Measurements from ENCODE around the gene SLCO1B3.
"Not testable (repeated sequence)": the region's sequence is repeated elsewhere in the genome, so short reads cannot be mapped to it uniquely, and the experiment has no call there.

SLCO1B3 gene, protein sequence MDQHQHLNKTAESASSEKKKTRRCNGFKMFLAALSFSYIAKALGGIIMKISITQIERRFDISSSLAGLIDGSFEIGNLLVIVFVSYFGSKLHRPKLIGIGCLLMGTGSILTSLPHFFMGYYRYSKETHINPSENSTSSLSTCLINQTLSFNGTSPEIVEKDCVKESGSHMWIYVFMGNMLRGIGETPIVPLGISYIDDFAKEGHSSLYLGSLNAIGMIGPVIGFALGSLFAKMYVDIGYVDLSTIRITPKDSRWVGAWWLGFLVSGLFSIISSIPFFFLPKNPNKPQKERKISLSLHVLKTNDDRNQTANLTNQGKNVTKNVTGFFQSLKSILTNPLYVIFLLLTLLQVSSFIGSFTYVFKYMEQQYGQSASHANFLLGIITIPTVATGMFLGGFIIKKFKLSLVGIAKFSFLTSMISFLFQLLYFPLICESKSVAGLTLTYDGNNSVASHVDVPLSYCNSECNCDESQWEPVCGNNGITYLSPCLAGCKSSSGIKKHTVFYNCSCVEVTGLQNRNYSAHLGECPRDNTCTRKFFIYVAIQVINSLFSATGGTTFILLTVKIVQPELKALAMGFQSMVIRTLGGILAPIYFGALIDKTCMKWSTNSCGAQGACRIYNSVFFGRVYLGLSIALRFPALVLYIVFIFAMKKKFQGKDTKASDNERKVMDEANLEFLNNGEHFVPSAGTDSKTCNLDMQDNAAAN

DNA sequence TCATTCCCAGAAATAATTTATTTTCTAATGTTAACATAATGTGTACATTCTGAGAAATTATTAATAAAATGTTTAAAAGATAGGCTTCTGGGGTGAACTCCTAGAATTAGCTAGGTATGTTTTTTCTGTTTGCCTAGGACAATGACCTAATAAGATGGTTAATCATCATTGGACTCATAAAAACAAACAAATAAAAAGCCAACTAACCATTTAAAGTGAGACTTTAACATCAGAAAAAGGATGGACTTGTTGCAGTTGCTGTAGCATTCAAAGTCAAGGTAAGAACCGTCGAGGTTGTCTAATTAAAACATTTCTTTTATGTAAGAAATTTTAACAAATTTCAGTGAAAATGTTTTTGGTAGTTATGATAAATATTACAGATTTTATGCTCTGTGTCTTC is at the start of gene SLCO1B3:
TSS of gene SLCO1B3 (plus strand) at position 219 of the 400 bp plus-strand sequence. CDS start 5,034 bp downstream, outside the sequence.
- DNase-seq (ENCODE audit: insufficient read length, low spot score), result no peak
- no peak for FAIRE-seq

DNA sequence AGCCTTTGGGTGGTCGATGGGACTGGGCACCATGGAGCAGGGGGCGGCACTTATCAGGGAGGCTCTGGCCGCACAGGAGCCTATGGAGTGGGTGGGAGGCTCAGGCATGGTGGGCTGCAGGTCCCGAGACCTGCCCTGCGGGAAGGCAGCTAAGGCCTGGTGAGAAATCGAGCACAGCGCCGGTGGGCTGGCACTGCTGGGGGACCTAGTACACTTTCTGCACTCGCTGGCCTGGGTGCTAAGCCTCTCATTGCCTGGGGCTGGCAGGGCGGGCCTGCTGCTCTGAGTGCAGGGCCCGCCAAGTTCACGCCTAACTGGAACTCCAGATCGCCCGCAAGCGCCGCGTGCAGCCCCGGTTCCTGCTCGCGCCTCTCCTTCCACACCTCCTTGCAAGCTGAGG is 33.1 kb upstream of the SLCO1B3 start:
- no peak for FAIRE-seq
- no peak for DNase-seq (ENCODE audit: insufficient read length, low spot score)

DNA sequence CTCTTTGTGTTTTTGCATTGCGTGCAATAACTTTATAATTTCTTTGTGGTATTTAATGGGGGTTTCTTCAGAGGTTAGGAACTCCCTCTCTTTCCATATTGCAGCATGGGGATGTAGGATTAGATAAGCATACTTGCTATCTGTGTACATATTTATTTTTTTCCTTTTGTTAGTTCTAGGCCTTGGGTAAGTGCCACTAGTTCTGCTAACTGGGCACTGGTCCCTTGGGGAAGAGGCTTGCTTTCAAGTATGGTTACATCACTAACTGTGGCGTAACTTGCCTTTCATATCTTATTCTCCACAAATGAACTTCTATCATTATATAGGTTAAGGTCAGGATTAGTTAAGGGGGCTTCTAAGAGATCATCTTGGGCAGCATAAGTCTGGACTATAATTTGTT is 31.5 kb upstream of the SLCO1B3 start:
- DNase-seq (ENCODE audit: insufficient read length, low spot score) (no peak), FAIRE-seq (no peak)

DNA sequence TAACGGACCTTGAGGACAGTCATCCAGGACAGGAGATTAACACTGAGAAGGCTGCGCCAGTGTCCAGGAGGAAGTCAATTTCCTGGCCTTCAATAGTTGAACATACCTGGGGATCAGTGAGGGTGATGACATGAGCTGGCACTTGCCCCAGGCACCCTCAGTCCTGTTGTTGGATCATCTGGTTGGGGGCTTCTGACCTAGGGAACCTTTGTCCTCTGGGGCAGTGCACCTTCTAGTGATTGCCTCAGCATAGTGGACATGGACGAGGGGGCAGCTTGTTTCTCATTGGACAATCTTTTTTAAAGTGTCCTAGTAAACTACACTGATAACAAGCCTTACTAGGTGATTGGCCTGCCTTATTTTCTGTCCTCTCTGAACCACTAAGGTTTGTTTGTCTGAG is 30.5 kb upstream of the SLCO1B3 start:
- not testable (repeated sequence) for DNase-seq (ENCODE audit: insufficient read length, low spot score); FAIRE-seq

DNA sequence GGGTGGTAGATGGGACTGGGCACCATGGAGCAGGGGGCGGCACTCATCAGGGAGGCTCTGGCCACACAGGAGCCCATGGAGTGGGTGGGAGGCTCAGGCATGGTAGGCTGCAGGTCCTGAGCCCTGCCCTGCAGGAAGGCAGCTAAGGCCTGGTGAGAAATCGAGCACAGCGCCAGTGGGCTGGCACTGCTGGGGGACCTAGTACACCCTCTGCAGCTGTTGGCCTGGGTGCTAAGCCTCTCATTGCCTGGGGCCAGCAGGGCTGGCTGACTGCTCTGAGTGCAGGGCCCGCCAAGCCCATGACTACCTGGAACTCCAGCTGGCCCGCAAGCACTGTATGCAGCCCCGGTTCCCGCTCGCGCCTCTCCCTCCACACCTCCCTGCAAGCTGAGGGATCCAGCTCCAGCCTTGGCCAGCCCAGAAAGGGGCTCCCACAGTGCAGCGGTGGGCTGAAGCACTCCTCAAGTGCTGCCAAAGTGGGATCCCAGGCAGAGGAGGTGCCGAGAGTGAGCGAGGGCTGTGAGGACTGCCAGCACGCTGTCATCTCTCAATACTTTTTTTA is 26.6 kb upstream of the SLCO1B3 start:
- not testable (repeated sequence) for FAIRE-seq; DNase-seq (ENCODE audit: insufficient read length, low spot score)

DNA sequence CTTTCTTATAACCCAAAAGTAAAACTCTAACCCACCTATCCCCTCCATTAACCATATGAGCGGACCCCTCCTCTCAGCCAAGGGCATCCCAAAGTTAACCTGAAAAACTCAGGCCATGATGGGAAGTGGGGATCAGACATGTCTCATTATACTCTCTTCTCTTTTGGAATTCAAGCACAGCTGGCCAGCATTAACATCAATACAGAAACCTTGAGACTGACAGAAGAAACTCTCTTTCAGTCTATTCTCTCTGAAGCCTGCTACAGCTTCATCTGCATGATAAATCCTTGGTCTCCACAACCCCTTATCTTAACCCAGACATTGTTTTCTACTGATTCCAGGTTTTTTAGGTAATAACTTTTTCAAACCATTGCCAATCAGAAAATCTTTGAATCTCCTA is 17.5 kb upstream of the SLCO1B3 start:
- no peak for FAIRE-seq
- no peak for DNase-seq (ENCODE audit: insufficient read length, low spot score)

DNA sequence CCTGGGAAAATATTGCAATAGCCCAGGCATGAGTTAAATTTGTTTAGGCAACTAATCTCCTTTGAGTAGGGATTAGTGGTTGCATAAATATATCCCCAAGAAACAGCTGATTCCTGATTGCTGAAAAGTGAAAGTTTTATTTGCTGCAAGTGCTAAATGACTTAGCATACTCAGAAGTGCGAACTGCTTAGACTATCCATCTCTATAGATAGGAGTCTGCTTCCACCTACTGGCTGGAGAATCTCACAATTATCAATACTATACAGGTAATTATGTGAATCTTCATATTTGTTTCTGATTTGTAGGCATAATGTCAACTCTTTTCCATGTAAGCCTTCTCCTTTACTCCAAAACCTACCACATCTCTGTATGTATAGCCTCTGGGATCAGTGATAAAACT is 12.0 kb upstream of the SLCO1B3 start:
- FAIRE-seq, result no peak
- DNase-seq (ENCODE audit: insufficient read length, low spot score), result no peak

DNA sequence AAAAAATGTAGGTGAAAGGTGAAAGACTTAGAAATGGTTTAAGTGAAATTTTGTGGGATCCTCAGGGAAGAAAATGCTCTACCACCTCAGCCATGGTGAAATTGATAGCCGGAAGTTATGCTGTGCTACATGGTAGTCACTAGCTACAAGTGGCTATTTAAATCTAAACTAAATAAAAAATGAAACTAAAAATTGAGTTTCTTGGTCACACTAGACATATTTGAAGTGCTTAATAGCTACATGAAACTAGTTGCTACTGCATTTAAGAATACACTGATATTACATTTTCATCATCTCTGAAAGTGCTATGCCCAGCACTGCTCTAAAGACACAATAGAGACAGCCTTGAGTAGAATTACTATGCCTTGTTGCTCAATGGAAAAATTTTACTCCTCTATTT is 10.3 kb upstream of the SLCO1B3 start:
- FAIRE-seq, result no peak
- DNase-seq (ENCODE audit: insufficient read length, low spot score), result no peak

DNA sequence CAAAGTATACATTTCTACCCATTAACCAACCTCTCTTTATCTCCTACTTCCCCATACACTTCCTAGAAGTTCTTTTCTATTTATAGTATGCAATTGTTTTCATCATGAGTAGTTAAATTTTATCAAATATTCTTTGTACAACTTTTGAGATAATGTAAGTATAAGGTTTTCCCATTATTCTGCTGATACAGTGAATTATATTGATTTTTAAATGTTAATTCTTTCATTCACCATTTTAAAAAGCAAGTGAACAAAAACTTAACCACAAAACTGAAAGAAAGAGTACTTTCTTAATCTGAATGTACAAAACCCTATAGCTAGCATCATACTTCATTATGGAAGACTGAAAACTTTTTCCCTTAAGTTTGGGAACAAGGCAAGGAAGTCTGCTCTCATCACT is 9.5 kb upstream of the SLCO1B3 start:
- DNase-seq (ENCODE audit: insufficient read length, low spot score), result no peak
- FAIRE-seq, result no peak

DNA sequence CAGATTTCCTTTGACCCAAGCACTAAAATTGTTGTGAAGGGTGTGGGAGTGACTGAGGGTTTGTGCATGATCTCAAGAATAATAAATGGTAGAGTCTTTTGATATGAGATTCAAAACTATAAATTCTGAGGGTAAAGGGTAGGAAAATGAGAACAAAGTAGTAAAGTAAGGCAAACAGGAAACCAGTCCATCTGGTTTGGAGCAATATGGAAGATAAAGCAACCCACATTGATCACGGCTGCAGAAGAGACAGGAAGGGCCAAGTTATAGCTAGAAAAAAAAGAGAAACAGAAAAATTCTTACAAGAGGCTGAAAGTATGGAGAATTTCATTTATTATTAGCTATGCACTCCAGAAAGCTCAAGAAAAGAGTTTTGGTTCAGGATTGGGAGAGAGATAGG is 4.6 kb upstream of the SLCO1B3 start:
- DNase-seq (ENCODE audit: insufficient read length, low spot score) (no peak), FAIRE-seq (no peak)

DNA sequence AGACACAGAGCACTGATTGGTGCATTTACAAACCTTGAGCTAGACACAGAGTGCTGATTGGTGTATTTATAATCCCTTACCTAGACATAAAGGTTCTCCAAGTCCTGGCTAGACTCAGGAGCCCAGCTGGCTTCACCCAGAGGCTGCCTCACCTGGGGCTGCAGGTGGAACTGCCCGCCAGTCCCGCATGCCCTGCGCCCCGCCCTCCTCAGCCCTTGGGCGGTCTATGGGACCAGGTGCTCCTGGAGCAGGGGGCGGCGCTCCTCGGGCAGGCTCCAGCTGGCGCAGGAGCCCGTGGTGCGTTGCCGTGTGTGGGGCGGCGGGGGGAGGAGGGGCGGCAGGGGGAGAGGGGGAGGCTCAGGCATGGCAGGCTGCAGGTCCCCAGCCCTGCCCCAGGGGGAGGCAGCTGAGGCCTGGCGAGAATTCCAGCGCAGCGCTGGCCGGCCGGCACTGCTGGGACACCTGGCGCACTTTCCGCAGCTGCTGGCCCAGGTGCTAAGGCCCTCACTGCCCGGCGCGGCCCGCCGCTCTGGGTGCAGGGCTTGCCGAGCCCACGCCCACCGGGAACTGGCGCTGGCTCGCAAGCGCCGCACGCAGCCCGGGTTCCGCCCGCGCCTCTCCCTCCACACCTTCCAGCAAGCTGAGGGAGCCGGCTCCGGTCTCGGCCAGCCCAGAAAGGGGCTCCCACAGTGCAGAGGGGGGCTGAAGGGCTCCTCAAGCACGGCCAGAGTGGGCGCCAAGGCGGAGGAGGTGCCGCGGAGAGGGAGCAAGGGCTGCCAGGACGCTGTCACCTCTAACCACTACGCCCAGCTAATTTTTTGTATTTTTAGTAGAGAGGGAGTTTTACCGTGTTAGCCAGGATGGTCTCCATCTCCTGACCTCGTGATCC is 3.1 kb upstream of the SLCO1B3 start:
- FAIRE-seq, result no peak
- no peak for DNase-seq (ENCODE audit: insufficient read length, low spot score)

DNA sequence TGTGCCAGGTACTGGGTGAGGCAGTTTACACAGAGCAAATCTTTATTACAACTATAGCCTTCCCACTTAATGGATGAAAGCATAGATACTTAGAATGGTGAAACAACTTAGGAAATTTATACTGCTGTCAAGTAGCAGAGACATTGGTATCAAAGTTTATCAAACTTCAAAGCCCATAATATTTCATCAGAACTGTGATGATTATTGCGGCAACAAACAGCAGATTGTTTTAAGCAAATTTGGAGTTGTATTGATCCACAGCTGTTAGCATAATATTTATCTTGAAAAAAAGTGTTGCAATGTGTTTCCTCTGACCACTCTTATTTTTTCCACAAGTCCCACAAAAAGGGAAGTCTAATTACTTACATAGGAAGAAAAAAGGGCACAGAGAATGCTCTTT is 2.0 kb upstream of the SLCO1B3 start:
- DNase-seq (ENCODE audit: insufficient read length, low spot score), result no peak
- FAIRE-seq, result no peak

DNA sequence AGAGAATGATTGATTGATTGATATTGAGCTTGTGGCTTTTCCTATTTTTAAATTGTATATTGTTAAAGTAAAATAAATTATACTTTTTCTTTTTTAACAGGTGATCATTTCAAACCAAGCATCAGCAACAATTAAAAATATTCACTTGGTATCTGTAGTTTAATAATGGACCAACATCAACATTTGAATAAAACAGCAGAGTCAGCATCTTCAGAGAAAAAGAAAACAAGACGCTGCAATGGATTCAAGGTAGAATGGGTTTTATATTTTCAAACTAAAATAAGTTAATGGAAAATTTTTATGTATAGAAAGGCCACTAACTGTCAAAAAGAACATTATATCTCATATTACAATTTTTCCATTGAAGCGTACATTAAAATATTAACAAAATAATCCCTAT is 5.1 kb downstream of the SLCO1B3 start:
- DNase-seq (ENCODE audit: insufficient read length, low spot score), result no peak
- FAIRE-seq, result no peak

DNA sequence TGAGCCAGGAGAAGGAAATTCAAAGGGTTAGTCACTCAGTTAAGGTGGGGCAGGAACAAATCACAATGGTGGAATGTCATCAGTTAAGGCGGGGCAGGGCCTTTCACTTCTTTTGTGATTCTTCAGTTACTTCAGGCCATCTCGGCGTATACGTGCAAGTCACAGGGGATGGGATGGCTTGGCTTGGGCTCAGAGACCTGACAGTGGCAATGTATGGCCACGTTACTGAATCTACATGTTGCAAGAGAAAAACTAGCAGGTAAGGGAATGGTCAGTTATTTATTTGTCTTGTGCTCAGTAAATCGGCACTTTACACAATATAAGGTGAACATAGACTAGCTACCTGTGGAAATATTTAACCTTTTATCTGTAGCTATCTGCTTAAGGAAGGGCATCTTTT is 11.9 kb downstream of the SLCO1B3 start:
- DNase-seq (ENCODE audit: insufficient read length, low spot score) (no peak), FAIRE-seq (no peak)

DNA sequence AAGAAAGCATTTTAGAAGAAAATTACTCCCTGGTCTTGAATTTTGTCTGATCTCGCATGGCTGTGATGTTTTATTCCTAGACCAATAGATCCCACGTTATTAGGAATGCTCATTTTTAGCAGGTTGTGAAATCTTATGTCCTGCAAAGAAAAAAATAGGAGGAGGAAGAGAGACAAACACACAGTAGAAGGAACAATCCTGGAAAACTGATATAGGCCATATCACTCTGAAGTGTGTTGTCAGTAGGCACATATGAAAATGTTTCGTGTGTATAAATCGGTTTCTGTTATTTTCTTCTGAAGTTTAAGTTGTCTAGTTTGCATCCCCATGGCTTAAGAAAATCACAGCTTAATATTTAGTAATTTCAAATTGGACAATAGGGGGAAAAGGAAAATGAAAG is 12.4 kb downstream of the SLCO1B3 start:
- DNase-seq (ENCODE audit: insufficient read length, low spot score), result no peak
- no peak for FAIRE-seq

DNA sequence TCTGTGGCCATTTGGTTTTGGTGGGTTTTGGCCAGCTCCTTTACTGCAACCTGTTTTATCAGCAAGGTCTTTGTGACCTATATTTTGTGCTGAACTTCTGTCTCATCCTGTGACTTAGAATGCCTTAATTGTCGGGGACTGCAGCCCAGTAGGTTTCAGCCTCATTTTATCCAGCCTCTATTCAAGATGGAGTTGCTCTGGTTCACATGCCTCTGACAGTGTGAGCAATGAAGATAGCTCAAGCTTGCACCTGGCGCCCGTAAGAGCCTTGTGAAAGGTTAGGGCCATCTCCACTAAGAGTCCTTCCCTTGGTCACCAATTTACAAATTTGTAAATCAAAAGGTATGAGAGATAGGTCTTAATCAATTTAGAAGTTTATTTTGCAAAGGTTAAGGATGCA is 19.4 kb downstream of the SLCO1B3 start:
- no peak for FAIRE-seq

DNA sequence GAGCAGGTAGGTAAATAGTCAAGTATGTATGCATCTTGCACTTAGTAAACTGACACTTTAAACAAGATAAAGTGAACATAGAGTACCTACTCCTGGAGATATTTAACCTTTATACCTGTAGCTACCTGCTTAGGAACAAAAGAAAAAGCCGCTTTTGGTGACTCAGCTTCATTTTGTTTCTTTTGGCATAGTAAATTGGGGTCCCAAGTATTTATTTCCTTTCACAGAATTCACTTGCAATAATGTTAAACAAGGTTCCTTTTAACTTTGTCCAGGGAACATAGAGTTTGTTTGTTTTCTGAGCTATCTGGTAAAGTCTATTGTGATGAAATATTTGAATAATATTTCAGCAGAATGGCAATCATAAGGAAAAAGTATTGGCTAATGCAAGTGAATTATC is 20.0 kb downstream of the SLCO1B3 start:
- FAIRE-seq (no peak), DNase-seq (ENCODE audit: insufficient read length, low spot score) (no peak)

More for the DNA sequence above, 19.4 kb downstream of the SLCO1B3 start:
- no peak for DNase-seq (ENCODE audit: insufficient read length, low spot score)

DNA sequence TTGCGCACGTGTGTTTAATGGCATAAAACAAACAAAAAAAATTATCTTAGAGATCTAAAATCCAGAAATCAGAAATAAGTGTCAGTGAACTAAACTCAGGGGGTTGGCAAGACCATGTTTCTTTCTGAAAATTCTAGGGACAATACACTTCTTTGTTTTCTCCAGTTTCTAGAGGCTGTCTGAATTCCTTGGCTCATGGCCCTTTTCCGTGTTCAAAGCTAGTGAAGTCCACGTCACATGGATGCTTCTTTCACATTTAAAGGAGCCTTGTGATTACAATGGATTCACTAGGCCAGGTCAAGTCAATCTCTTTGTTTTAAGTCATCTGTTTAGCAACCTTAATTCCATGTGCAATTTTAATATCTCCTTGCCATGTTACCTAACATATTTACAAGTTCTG is 22.4 kb downstream of the SLCO1B3 start:
- no peak for DNase-seq (ENCODE audit: insufficient read length, low spot score)
- FAIRE-seq, result no peak

DNA sequence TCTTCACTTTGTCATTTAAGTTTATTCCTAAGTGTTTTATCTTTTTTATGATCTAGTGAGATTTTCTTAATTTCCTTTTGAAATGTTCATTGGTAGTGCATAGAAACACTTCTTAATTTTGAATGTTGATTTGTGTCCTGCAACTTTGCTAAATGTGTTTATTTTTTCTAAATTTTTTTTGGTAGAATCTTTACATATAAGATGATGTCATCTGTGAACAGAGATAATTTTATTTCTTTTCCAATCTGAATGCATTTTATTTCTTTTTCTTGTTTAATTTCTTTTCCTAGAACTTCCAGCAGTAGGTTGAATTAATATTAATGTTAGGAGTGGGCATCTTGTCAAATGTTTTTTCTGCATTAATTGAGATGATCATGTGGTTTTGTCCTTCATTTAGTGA is 42.1 kb downstream of the SLCO1B3 start:
- no peak for FAIRE-seq

DNA sequence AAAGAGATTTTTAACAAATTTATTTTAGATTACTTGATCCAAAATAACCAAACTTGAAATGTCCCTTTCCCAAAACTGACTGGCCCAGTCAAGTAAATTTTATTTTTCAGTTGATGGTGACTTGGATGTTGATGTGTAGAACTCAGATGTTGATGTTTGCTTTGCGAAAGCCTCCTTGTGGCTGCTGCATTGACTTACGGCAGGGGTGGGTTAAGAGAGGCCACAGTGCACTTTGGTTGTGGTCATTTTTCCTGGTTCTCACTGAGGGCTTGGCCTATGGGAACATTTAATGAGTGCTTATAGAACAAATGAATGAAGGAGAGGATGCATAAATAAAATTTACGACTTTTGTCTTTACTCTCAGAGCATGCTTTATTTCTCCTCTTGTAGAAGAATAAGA is 52.6 kb downstream of the SLCO1B3 start:
- DNase-seq (ENCODE audit: insufficient read length, low spot score), result no peak
- FAIRE-seq, result no peak

More for the DNA sequence above, 42.1 kb downstream of the SLCO1B3 start:
- DNase-seq (ENCODE audit: insufficient read length, low spot score), result no peak

DNA sequence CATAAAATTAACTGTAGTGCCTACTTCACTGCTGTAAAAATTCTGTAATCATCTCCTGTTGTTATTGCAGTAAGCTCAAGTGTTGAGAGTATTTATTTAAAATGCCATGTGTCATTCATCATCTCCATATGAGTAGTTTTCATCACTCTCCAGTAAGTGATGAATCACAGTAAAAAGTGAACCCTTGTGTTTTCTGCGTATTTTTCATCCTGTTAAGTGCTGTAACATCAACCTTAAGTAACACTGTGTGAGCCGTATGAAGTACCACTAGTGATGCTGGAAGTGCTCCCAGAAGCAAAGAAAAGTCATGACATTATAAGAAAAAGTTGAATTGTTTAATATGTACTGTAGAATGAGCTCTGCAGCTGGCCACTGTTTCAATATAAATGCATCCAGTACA is 55.4 kb downstream of the SLCO1B3 start:
- no peak for FAIRE-seq

More for the DNA sequence above, 55.4 kb downstream of the SLCO1B3 start:
- no peak for DNase-seq (ENCODE audit: insufficient read length, low spot score)
